Right cardiac atrium (tissue), 5 donors: ENCODE measurements around the gene COL4A2. TPM values are rescaled to one million over a fixed set of nuclear protein-coding genes. Genes with fewer than 3 reads are reported as not detected.
"Not testable (repeated sequence)": the region's sequence is repeated elsewhere in the genome, so short reads cannot be mapped to it uniquely, and the experiment has no call there.

Experiments used
- ATAC-seq, 2 donors: fragments of 200-7000 bp; cut with Tn5 transposase; one replicate each; pipeline versions ENCODE4 v1.8.0 to v1.9.1; 2020; ENCODE audit warnings: moderate library complexity in 2 of 2, mild to moderate bottlenecking in 1 of 2
- DNase-seq, 3 donors: peaks; one replicate each; pipeline ENCODE4 v3.0.0-alpha.2; 2020
- H3K27ac ChIP-seq: one replicate; pipeline ENCODE4 v1.5.1; 2013; ENCODE audit warnings: mild to moderate bottlenecking, low read length, control low read depth, moderate library complexity
- H3K27me3 ChIP-seq: one replicate; pipeline ENCODE4 v1.6.1; 2013; ENCODE audit not compliant: control insufficient read depth, insufficient read depth
- H3K4me1 ChIP-seq: one replicate; pipeline ENCODE4 v1.6.1; 2013; ENCODE audit warnings: low read length; ENCODE audit not compliant: control insufficient read depth, insufficient read depth
- H3K4me3 ChIP-seq: one replicate; pipeline ENCODE4 v1.5.1; 2013; ENCODE audit warnings: low read length, control low read depth
- H3K9me3 ChIP-seq: one replicate; pipeline ENCODE4 v1.6.1; 2013; ENCODE audit warnings: low read length; ENCODE audit not compliant: control insufficient read depth
- WGBS: extraction: QIAGEN DNeasy Blood & Tissue Kit; methylation state at CpG from one replicate; pipeline ENCODE4 v1.1.7; 2013; 5-methylcytosine and 5-hydroxymethylcytosine counted together
- intact Hi-C, 4 donors: fragments of 100-400 bp; cut with DNase I; formaldehyde crosslinking; loops; one replicate each; pipeline versions ENCODE4 v1.11.0 to v1.14.0; 2022 to 2023
- polyA plus RNA-seq: library from polyadenylated mRNA; stranded (reverse); fragments of 200-250 nt; gene quantifications from one replicate; pipeline ENCODE4 v1.2.3, GENCODE V29; 2013
- total RNA-seq, 4 donors: library from RNA; stranded (reverse); fragmentation: NEBNext Ultra II Directional; extraction: Animal tissue kit (Norgen Biotek cat#: 25700); gene quantifications; one replicate each; pipeline ENCODE4 v1.2.1, GENCODE V29; 2021
- donor health status: healthy with polysubstance abuse.
- donor health status: DM: no; HTN: yes; CAD: no.
- donor health status: DM: no; HTN: no; CAD: no.
- donor health status: DM: no; HTN: yes; CAD: no; lungs with severe emphysema.
- donor health status: DM: yes; HTN: yes; CAD: no.

The COL4A2 gene
- total and polyA plus RNA-seq, 5 donors = 84.7 to 268 (median 103) TPM

DNA sequence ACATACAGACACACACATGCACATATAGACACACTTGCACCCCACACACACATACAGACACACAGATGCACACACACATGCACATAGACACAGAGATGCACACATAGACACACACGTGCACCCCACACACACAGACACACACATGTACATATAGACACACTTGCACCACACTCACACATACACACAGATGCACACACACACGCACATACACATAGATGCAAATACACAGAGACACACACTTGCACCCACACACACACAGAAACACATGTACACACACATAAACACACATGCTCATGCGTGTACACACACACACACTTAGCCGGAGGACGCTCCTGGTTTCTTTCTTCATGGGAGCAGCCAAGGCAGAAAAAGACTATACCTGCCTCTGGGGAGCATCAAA, 10.0 kb downstream of the COL4A2 start:
- 86% methylated on average over 5 of the region's 5 CpGs for WGBS
- H3K4me3 ChIP-seq = no peak overlapping the region
- H3K27me3 ChIP-seq = no peaks in the 10 kb centered on the region
- DNase-seq = no peak
- no peaks in the 10 kb centered on the region for H3K9me3 ChIP-seq
- ATAC-seq = no peak
- no peak overlapping the region for H3K27ac ChIP-seq
- H3K4me1 ChIP-seq = peaks cover 32% of the 10 kb centered on the region
- intact Hi-C loops = no loop called here

DNA sequence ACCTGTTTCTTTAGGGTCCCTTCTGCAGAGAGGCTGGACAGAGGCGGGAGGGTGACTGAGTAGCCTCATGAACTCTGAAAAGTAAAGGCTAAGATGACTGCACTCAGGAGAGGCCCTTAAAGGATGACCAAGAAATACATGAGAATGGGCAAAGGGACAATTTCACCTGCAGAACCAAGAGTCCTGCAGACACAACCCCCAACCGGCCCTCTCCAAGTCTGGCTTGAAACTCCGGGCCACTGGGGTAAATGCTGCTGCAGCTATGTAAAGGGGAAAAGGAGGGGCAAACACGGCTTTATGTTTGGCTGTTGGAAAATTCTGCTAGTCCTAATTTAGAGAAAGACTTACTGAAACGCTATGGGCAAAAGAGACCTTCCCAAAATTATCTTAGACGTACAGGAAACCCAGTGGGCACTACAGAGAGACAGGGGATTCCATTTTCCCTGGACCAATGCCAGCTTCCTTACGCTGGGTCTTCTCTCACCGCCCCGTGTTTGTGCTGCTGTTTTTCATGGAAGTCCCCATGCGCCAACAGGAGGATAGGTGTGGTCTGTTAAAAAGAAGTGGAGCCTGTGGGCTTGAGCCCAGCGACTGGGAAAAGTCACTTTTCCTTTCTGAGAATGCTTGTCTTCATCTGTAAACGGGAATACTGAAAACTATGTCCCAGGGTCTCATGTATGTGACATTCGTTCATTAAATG, 10.6 kb downstream of the COL4A2 start:
- no peak for DNase-seq
- no peaks in the 10 kb centered on the region for H3K9me3 ChIP-seq
- WGBS = 68% methylated on average over 13 of the region's 13 CpGs
- no peak overlapping the region for H3K4me3 ChIP-seq
- ATAC-seq = no peak
- intact Hi-C loops = no loop called here
- no peaks in the 10 kb centered on the region for H3K27me3 ChIP-seq
- no peak overlapping the region for H3K27ac ChIP-seq
- H3K4me1 ChIP-seq = peaks cover 30% of the 10 kb centered on the region

DNA sequence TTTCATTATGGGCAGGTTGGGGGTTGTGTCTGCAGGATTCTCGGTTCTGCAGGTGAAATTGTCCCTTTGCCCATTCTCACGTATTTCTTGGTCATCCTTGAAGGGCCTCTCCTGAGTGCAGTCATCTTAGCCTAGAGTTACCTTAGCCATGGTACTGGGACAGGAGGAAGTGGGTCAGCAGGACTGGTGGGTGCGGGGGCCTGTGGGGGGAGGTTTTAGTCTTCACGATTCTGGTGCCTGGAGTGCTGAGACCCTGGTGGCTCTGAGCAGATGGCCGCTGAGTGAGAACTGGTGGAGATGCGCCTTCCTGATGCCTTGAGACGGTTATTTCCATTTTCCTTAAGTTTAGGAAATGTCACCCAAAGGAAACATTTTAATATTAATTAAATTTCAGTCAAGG, 11.8 kb downstream of the COL4A2 start:
- WGBS = 76% methylated on average over 7 of the region's 7 CpGs
- intact Hi-C loops = no loop called here
- peaks cover 30% of the 10 kb centered on the region for H3K4me1 ChIP-seq

DNA sequence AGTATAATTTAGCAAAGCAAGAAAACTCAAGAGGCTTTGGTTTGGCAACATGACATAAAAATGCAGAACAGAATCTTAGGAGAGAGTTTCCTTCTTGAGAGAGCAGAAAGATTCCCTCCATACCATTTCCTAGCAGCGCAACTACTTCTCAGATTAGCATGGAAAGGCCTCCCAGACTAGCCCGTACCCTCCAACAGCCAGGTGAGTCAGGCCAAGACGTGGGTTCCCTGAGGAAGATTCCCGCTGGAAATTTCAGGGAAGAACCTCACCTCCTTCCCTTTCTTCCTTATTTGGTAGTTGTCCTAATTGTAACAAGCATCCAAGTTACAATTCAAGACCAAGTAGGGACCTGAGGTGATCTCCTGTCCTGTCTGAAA, 12.3 kb downstream of the COL4A2 start:
- peaks cover 32% of the 10 kb centered on the region for H3K4me1 ChIP-seq
- no peaks in the 10 kb centered on the region for H3K9me3 ChIP-seq
- 60% methylated on average over 4 of the region's 4 CpGs for WGBS
- ATAC-seq = no peak
- DNase-seq = no peak
- H3K4me3 ChIP-seq = no peak overlapping the region
- intact Hi-C loops = no loop called here
- no peaks in the 10 kb centered on the region for H3K27me3 ChIP-seq
- H3K27ac ChIP-seq = peak overlapping the region; percentile 39

More for the DNA sequence above, 11.8 kb downstream of the COL4A2 start:
- DNase-seq (no peak), ATAC-seq (no peak)
- Histone ChIP-seq H3K9me3 (no peaks in the 10 kb centered on the region), H3K27ac (peak overlapping the region; percentile 19), H3K27me3 (no peaks in the 10 kb centered on the region), H3K4me3 (no peak overlapping the region)

DNA sequence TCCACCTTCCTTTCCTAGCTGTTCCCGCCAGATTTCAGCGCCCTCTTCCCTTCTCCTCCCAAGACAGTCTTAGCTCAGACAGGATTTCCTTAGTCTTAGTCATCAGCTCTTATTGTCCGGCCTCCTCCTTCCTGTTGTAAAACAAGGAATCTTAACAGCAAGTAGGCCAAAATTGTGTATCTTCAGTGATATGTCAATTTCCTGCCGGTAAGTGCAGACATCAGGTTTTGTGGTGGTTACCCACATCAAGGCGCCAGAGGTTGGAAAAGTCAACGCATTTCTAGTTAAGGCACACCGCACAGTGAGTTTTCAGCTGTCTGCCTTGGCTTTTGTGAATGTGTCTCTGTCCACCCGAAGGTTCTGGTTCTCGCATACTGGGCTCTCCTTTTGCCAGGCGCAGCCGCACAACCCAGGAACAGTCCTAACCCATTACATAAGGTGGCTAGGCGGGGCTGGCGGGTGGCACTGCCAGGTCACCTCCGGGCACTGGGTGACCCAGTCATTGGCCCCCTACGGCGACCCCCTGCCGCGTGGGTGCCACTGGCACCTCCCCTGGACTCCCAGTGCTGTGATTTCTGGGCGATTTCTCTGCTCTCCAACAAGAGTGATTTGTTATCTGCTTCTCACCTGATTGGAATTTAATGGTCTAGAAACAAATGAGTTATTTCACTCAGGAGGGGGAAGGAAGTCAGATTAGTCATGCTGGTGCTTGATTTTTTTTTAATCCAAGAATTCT, 12.9 kb downstream of the COL4A2 start:
- Histone ChIP-seq H3K4me3 (no peak overlapping the region), H3K4me1 (peaks cover 32% of the 10 kb centered on the region), H3K27me3 (no peaks in the 10 kb centered on the region), H3K9me3 (no peaks in the 10 kb centered on the region), H3K27ac (peak overlapping the region; percentile 46)
- intact Hi-C loops = no loop called here
- DNase-seq = peak in 1 of 3 donors; percentile 63
- peak; percentile 6 to 73 for ATAC-seq
- 47% methylated on average over 19 of the region's 19 CpGs for WGBS

DNA sequence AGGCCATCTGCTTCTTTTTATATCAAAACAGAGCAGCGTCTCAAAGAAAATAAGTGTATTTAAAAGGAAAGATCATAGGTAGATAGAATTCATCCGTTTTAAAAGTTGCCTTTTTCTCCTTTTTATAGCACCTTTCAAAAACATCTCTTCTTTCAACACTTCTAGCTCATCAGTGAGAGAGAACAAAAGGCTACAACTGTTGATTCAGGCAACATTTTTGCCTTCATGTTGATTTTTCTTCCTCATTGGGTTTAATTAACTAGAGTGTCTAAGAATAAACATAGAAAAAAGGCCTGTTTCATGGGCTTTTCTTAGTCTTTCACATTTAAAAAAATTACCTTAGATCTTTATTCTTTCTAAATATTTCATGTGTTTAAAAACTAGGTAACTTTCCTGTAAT, 13.6 kb downstream of the COL4A2 start:
- DNase-seq = no peak
- H3K27me3 ChIP-seq = no peaks in the 10 kb centered on the region
- H3K4me1 ChIP-seq = peaks cover 30% of the 10 kb centered on the region
- 50% methylated on average over 2 of the region's 2 CpGs for WGBS
- no peak overlapping the region for H3K27ac ChIP-seq
- ATAC-seq = no peak
- no peaks in the 10 kb centered on the region for H3K9me3 ChIP-seq
- intact Hi-C loops = no loop called here
- H3K4me3 ChIP-seq = no peak overlapping the region

DNA sequence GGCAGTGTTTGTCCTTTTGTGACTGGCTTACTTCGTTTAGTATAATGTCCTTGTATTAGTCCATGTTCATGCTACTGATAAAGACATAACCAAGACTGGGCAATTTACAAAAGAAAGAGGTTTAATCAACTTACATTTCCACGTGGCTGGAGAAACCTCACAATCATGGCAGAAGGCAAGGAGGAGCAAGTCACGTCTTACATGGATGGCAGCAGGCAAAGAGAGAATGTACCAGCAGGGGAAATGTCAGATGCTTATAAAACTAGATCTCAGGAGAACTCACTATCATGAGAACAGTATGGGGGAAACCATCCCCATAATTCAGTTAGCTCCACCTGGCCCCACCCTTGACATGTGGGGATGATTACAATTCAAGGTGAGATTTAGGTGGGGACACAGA, 14.5 kb downstream of the COL4A2 start:
- H3K9me3 ChIP-seq, H3K27ac ChIP-seq, ATAC-seq, intact Hi-C loops, DNase-seq, H3K27me3 ChIP-seq, H3K4me3 ChIP-seq: not testable (repeated sequence)
- H3K4me1 ChIP-seq = peaks cover 31% of the 10 kb centered on the region
- 75% methylated on average over 3 of the region's 3 CpGs for WGBS

DNA sequence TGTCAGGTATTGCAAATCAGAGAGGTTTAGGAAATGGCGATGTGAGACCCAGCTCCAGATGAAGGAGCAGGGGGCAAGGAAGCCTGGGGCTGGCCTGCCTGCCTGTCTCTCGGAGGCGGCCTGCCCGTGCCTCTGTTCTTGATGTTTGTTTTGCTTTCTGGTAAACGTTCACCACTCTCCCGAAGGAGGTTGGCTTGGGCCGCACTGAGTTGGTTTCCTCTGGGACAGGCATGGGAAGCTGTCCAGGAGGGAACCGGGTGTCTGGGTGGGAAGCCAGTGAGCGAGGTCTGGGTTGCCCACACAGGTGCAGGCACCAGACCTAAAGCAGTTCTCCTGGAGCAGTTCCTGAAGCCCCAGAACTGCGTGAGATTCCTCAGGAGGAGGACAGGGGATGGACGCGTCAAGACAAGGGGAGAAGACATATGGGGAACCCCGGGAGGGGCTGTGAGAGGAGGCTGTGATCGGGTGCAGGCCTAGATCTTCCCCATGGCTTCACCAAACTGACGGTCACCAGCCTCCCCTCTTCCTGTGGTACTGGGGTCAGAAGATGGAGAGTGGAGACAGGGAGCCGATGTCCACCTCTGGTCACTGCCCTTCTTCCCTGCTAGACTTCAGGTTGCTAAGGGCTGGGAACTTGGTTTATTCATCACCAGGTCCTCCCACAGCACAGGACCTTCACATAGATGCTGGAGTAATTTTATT, 15.2 kb downstream of the COL4A2 start:
- no peak overlapping the region for H3K4me3 ChIP-seq
- ATAC-seq (no peak), DNase-seq (no peak)
- H3K27ac ChIP-seq = no peak overlapping the region
- H3K27me3 ChIP-seq = no peaks in the 10 kb centered on the region
- intact Hi-C loops = no loop called here
- WGBS = 71% methylated on average over 16 of the region's 16 CpGs
- H3K4me1 ChIP-seq = peaks cover 28% of the 10 kb centered on the region
- H3K9me3 ChIP-seq = no peaks in the 10 kb centered on the region

DNA sequence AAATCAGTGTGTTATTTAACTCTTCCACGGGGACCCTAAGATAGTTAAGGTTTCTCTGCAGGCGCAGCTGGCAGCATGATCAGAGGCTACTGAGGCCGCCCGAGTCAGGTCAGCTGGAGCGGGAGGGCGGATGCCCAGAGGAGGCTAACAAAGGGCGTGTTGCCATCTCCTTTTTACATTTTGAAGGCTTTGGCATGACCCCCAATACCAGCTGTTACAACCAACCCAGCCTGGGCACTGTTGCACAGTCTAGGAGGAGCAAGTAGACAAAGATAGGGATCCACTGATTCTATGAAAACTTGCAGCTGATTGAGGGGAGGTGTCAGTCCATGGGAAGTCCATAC, 15.7 kb downstream of the COL4A2 start:
- WGBS = 85% methylated on average over 7 of the region's 7 CpGs

DNA sequence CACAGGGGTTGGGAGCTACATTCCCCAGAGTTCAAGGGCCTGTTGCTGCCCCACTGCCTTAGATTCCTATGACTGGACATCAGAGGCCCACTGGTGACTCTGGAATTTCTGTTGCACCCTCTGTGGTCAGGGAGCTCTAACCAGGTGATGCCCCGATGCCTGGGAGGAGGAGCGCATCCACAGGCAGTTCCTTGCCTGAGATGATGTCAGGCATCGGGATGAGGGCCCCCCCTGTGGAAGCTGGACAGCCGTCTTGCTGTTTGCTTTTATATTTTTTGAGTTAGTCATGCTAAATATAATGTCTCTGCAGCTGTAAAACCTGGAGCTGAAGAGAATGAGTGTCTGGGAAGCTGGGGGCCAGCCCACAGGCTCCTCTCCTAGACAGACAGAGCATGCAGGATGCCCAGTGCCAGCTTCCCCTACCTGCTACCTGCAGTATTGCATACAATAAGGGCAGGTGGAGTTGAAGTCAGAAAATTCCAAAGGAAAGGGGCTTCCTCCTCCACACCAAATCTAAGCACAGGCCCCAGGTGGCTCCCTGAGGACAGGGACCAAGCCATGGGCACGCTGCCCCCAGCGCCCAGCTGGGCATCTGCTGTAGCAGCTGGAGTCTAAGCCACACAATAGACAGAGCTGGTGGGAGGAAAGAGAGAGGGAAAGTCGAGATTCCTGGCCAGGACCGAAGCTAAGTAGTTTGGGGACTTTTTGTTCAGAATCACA, 16.2 kb downstream of the COL4A2 start:
- intact Hi-C loops = no loop called here
- no peaks in the 10 kb centered on the region for H3K27me3 ChIP-seq
- H3K4me1 ChIP-seq = peaks cover 26% of the 10 kb centered on the region
- H3K9me3 ChIP-seq = no peaks in the 10 kb centered on the region
- H3K27ac ChIP-seq = no peak overlapping the region
- H3K4me3 ChIP-seq = no peak overlapping the region
- ATAC-seq (no peak), DNase-seq (no peak)
- 69% methylated on average over 8 of the region's 8 CpGs for WGBS

More for the DNA sequence above, 15.7 kb downstream of the COL4A2 start:
- no peaks in the 10 kb centered on the region for H3K9me3 ChIP-seq
- ATAC-seq = no peak
- intact Hi-C loops = no loop called here
- no peaks in the 10 kb centered on the region for H3K27me3 ChIP-seq
- no peak overlapping the region for H3K4me3 ChIP-seq
- DNase-seq = no peak
- H3K27ac ChIP-seq = no peak overlapping the region
- peaks cover 27% of the 10 kb centered on the region for H3K4me1 ChIP-seq
